ENCODE measurements around the gene NEGR1.

Gene NEGR1

GRCh38 chr1:71435951-71436350 is 846.4 kb downstream of the NEGR1 start:
- DNase-seq (ENCODE audit: low read depth) = no peak
- TF ChIP-seq CTCF (IDR thresholded peaks at IDR 0.05; ENCODE audit: control insufficient read depth, extremely low read depth, insufficient read depth) = no peak
- no peak overlapping the region for H3K4me3 ChIP-seq (ENCODE audit: low read depth, low read length)

GRCh38 chr1:71434240-71434639 is 848.1 kb downstream of the NEGR1 start:
- TF ChIP-seq CTCF (IDR thresholded peaks at IDR 0.05; ENCODE audit: control insufficient read depth, extremely low read depth, insufficient read depth) = no peak
- no peak for DNase-seq (ENCODE audit: low read depth)
- H3K4me3 ChIP-seq (ENCODE audit: low read depth, low read length) = no peak overlapping the region

- no peak overlapping the region for H3K4me3 ChIP-seq (ENCODE audit: low read depth, low read length)
- TF ChIP-seq CTCF (IDR thresholded peaks at IDR 0.05; ENCODE audit: control insufficient read depth, extremely low read depth, insufficient read depth) = no peak
- no peak for DNase-seq (ENCODE audit: low read depth)
Observed at GRCh38 chr1:71428029-71428428, 854.3 kb downstream of the NEGR1 start.

GRCh38 chr1:71427066-71427465 is 855.3 kb downstream of the NEGR1 start:
- no peak for DNase-seq (ENCODE audit: low read depth)

GRCh38 chr1:71424536-71424935 is 857.8 kb downstream of the NEGR1 start:
- TF ChIP-seq CTCF (IDR thresholded peaks at IDR 0.05; ENCODE audit: control insufficient read depth, extremely low read depth, insufficient read depth) = no peak
- no peak overlapping the region for H3K4me3 ChIP-seq (ENCODE audit: low read depth, low read length)
- DNase-seq (ENCODE audit: low read depth) = no peak

More at GRCh38 chr1:71427066-71427465, 855.3 kb downstream of the NEGR1 start:
- no peak for TF ChIP-seq CTCF (IDR thresholded peaks at IDR 0.05; ENCODE audit: control insufficient read depth, extremely low read depth, insufficient read depth)
- no peak overlapping the region for H3K4me3 ChIP-seq (ENCODE audit: low read depth, low read length)

- DNase-seq (ENCODE audit: low read depth) = no peak
- TF ChIP-seq CTCF (IDR thresholded peaks at IDR 0.05; ENCODE audit: control insufficient read depth, extremely low read depth, insufficient read depth) = no peak
Observed at GRCh38 chr1:71422221-71422620, 860.1 kb downstream of the NEGR1 start.

GRCh38 chr1:71417421-71417820 is 864.9 kb downstream of the NEGR1 start:
- H3K4me3 ChIP-seq (ENCODE audit: low read depth, low read length) = no peak overlapping the region
- peak; percentile 69 for DNase-seq (ENCODE audit: low read depth)
- TF ChIP-seq CTCF (IDR thresholded peaks at IDR 0.05; ENCODE audit: control insufficient read depth, extremely low read depth, insufficient read depth) = no peak

More at GRCh38 chr1:71422221-71422620, 860.1 kb downstream of the NEGR1 start:
- H3K4me3 ChIP-seq (ENCODE audit: low read depth, low read length) = no peak overlapping the region

Measured in LNCaP clone FGC (cell line).